Astrocyte (in vitro differentiated cells and primary cell): ENCODE results near the gene SH3GL3. TPM values are rescaled to one million over a fixed set of nuclear protein-coding genes. Genes with fewer than 3 reads are reported as not detected.

Experiments
- DNase-seq: peaks from one replicate; pipeline ENCODE4 v3.0.0-alpha.2; 2010; ENCODE audit warnings: low read depth
- FAIRE-seq: peaks from 2 replicates; lab custom pipeline; 2011; peaks lifted over from hg19 to GRCh38; lab: Jason Lieb, UNC
- H2AFZ ChIP-seq: 2 replicates; pipeline ENCODE4 v1.6.0; 2012; ENCODE audit warnings: low read depth, low read length, inconsistent platforms
- H3K27ac ChIP-seq: 2 replicates; pipeline ENCODE4 v1.5.1; 2011; ENCODE audit warnings: low read depth, low read length, inconsistent platforms
- H3K27me3 ChIP-seq: 2 replicates; pipeline ENCODE4 v1.6.0; 2011; ENCODE audit warnings: low read length, inconsistent platforms; ENCODE audit not compliant: insufficient read depth
- H3K36me3 ChIP-seq: 2 replicates; pipeline ENCODE4 v1.5.1; 2011; ENCODE audit warnings: low read length, inconsistent platforms; ENCODE audit not compliant: insufficient read depth
- H3K4me1 ChIP-seq: 2 replicates; pipeline ENCODE4 v1.5.1; 2011; ENCODE audit warnings: low read length, inconsistent platforms; ENCODE audit not compliant: insufficient read depth
- H3K4me2 ChIP-seq: 2 replicates; pipeline ENCODE4 v1.6.0; 2012; ENCODE audit warnings: low read length, inconsistent platforms
- H3K4me3 ChIP-seq: 2 replicates; pipeline ENCODE4 v1.5.1; 2011; ENCODE audit warnings: low read depth, mild to moderate bottlenecking, low read length, inconsistent platforms; ENCODE audit not compliant: insufficient read depth
- H3K79me2 ChIP-seq: 2 replicates; pipeline ENCODE4 v1.6.0; 2012; ENCODE audit warnings: mild to moderate bottlenecking, low read length, inconsistent platforms; ENCODE audit not compliant: insufficient read depth
- H3K9ac ChIP-seq: 2 replicates; pipeline ENCODE4 v1.6.0; 2012; ENCODE audit warnings: mild to moderate bottlenecking, low read length, inconsistent platforms
- H3K9me3 ChIP-seq: 2 replicates; pipeline ENCODE4 v1.5.1; 2012; ENCODE audit warnings: low read depth, mild to moderate bottlenecking, low read length, inconsistent platforms; ENCODE audit not compliant: insufficient read depth
- H4K20me1 ChIP-seq: 2 replicates; pipeline ENCODE4 v1.6.0; 2012; ENCODE audit warnings: low read length, inconsistent platforms; ENCODE audit not compliant: insufficient read depth
- H3K27ac Mint-ChIP-seq: one replicate; pipeline ENCODE4 v1.8.0; 2021; ENCODE audit warnings: mild to moderate bottlenecking, mixed read lengths; ENCODE audit not compliant: unreplicated experiment
- H3K27me3 Mint-ChIP-seq: one replicate; pipeline ENCODE4 v1.8.0; 2021; ENCODE audit warnings: low read depth, mixed read lengths; ENCODE audit not compliant: unreplicated experiment
- H3K36me3 Mint-ChIP-seq: one replicate; pipeline ENCODE4 v1.8.0; 2021; ENCODE audit warnings: low read depth, mixed read lengths; ENCODE audit not compliant: unreplicated experiment
- H3K4me1 Mint-ChIP-seq: one replicate; pipeline ENCODE4 v1.8.0; 2021; ENCODE audit warnings: low read depth, mixed read lengths; ENCODE audit not compliant: unreplicated experiment
- H3K4me3 Mint-ChIP-seq: one replicate; pipeline ENCODE4 v1.8.0; 2021; ENCODE audit warnings: mild to moderate bottlenecking, moderate library complexity, mixed read lengths; ENCODE audit not compliant: unreplicated experiment
- H3K9me3 Mint-ChIP-seq: one replicate; pipeline ENCODE4 v1.8.0; 2021; ENCODE audit warnings: mild to moderate bottlenecking, mixed read lengths; ENCODE audit not compliant: unreplicated experiment
- EZH2 ChIP-seq: IDR thresholded peaks from 2 replicates; pipeline ENCODE4 v1.6.1; 2012; ENCODE audit warnings: mild to moderate bottlenecking, low read length, inconsistent platforms; ENCODE audit not compliant: insufficient read depth
- total RNA-seq: library from RNA; stranded (reverse); gene quantifications from 2 replicates; pipeline ENCODE4 v1.2.1, GENCODE V29; 2021
- TF ChIP-seq, protein P1 (sequence below): IDR thresholded peaks from 2 replicates; pipeline ENCODE4 v1.5.1; 2011; ENCODE audit warnings: low read depth, mild to moderate bottlenecking, inconsistent platforms, low read length, moderate library complexity; ENCODE audit not compliant: insufficient read depth

The SH3GL3 gene
- total RNA-seq, 1 donor from 2014 or later, result 2.7 TPM

DNA sequence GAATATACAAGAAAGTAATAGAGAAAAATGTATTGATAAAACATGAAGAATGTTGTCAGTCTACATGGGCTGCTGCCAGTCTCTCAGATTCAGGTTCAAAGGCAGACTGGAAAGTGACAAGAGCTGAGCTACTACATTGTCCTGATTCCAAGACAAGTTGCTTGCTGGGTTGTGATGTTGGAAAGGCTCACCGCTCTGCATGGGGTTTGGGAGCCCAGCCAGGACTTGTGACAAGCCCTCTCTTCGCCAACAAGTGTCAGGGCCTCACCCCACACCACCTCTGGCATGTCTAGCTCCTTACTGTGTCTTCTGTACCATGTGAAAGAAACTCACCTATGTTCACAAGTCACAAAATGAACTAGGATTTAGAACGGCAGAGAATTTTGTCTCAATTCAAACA is 43.0 kb upstream of the SH3GL3 start:
- no peak overlapping the region for H3K4me3 Mint-ChIP-seq
- Histone ChIP-seq H3K27ac (no peak overlapping the region), H3K9me3 (no peaks in the 10 kb centered on the region), H3K4me3 (no peak overlapping the region), H3K27me3 (peaks cover 9% of the 10 kb centered on the region), H4K20me1 (no peaks in the 10 kb centered on the region), H3K9ac (no peak overlapping the region), H3K36me3 (no peaks in the 10 kb centered on the region), H3K4me1 (no peaks in the 10 kb centered on the region), H3K4me2 (no peak overlapping the region), H2AFZ (no peak overlapping the region), H3K79me2 (no peaks in the 10 kb centered on the region)
- H3K27ac Mint-ChIP-seq, result no peak overlapping the region
- no peaks in the 10 kb centered on the region for H3K4me1 Mint-ChIP-seq
- H3K36me3 Mint-ChIP-seq, result no peaks in the 10 kb centered on the region
- FAIRE-seq (no peak), DNase-seq (no peak)
- TF ChIP-seq, protein P1, sequence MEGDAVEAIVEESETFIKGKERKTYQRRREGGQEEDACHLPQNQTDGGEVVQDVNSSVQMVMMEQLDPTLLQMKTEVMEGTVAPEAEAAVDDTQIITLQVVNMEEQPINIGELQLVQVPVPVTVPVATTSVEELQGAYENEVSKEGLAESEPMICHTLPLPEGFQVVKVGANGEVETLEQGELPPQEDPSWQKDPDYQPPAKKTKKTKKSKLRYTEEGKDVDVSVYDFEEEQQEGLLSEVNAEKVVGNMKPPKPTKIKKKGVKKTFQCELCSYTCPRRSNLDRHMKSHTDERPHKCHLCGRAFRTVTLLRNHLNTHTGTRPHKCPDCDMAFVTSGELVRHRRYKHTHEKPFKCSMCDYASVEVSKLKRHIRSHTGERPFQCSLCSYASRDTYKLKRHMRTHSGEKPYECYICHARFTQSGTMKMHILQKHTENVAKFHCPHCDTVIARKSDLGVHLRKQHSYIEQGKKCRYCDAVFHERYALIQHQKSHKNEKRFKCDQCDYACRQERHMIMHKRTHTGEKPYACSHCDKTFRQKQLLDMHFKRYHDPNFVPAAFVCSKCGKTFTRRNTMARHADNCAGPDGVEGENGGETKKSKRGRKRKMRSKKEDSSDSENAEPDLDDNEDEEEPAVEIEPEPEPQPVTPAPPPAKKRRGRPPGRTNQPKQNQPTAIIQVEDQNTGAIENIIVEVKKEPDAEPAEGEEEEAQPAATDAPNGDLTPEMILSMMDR, result no peak
- no peak for TF ChIP-seq EZH2
- H3K27me3 Mint-ChIP-seq, result peaks cover 20% of the 10 kb centered on the region
- H3K9me3 Mint-ChIP-seq, result peaks cover 3% of the 10 kb centered on the region

DNA sequence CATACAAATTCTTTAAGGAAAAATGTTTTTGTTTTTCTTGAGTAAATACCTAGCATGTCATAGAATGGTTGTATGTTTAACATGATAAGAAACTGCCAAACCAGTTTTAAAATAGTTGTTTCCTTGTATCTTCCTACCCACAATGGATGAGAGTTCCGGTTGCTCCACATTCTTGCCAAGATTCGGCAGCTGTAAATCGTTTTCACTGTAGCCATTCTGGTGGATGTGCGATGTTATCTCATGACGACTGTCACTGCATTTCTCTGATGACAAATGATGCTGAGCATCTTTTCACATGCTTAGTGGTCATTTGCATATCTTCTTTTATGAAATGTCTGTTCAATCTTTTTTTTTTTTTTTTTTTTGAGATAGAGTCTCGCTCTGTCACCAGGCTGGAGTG is 36.6 kb upstream of the SH3GL3 start:
- no peaks in the 10 kb centered on the region for H3K36me3 Mint-ChIP-seq
- Histone ChIP-seq H3K36me3 (no peaks in the 10 kb centered on the region), H3K4me2 (no peak overlapping the region), H4K20me1 (no peaks in the 10 kb centered on the region), H2AFZ (no peak overlapping the region), H3K4me3 (no peak overlapping the region), H3K9ac (no peak overlapping the region), H3K4me1 (no peaks in the 10 kb centered on the region), H3K27ac (no peak overlapping the region), H3K79me2 (no peaks in the 10 kb centered on the region), H3K27me3 (no peaks in the 10 kb centered on the region), H3K9me3 (no peaks in the 10 kb centered on the region)
- H3K9me3 Mint-ChIP-seq, result peaks cover 1% of the 10 kb centered on the region
- peaks cover 7% of the 10 kb centered on the region for H3K27me3 Mint-ChIP-seq
- no peak overlapping the region for H3K27ac Mint-ChIP-seq
- FAIRE-seq (no peak), DNase-seq (no peak)
- TF ChIP-seq, protein P1, result no peak
- TF ChIP-seq EZH2, result no peak
- H3K4me3 Mint-ChIP-seq, result no peak overlapping the region
- no peaks in the 10 kb centered on the region for H3K4me1 Mint-ChIP-seq

DNA sequence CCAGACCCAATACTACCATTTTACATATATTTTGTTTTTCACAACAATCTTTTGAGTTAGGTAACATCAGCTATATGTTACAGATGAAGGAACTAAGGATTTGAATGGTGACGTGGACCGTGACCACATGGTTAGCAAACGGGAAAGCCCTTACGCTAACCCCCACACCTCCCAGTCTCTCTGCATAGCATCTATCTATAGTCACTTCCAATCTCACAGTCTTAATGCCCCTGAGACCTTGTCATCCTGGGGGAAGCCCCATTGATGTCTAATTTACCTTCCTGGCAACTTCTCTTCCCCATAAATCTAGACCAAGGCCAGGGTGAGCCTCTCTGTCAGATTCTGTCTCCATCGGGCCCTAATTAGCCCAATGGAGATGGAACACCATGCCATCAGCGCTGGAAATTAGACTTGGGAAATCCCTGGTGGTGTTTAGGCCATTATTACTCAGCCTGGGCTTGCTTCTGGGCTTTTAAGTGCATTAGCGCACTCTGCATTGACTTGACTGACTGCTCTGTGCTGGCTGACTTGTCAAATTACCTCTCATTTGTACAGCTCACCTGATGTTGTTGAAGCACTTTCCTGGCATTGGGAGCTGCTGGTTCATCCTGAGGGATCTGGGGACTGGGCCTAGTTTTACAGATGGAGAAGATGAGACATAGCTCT is 34.0 kb upstream of the SH3GL3 start:
- Histone ChIP-seq H3K4me2 (no peak overlapping the region), H3K36me3 (no peaks in the 10 kb centered on the region), H3K4me3 (no peak overlapping the region), H3K4me1 (no peaks in the 10 kb centered on the region), H2AFZ (no peak overlapping the region), H3K79me2 (no peaks in the 10 kb centered on the region), H3K27me3 (no peaks in the 10 kb centered on the region), H3K9ac (no peak overlapping the region), H4K20me1 (no peaks in the 10 kb centered on the region), H3K27ac (no peak overlapping the region), H3K9me3 (no peaks in the 10 kb centered on the region)
- Mint-ChIP-seq H3K4me3 (no peak overlapping the region), H3K36me3 (no peaks in the 10 kb centered on the region), H3K9me3 (peaks cover 1% of the 10 kb centered on the region), H3K27me3 (peaks cover 7% of the 10 kb centered on the region), H3K4me1 (no peaks in the 10 kb centered on the region), H3K27ac (no peak overlapping the region)
- TF ChIP-seq EZH2, result no peak
- TF ChIP-seq, protein P1, result no peak
- no peak for DNase-seq
- no peak for FAIRE-seq
